Nephron progenitor cell (in vitro differentiated cells): ENCODE measurements around the gene DDX39B.

Experiments used
- DNase-seq: peaks from one replicate; pipeline ENCODE4 v3.0.0; 2021
- H3K27ac Mint-ChIP-seq: 2 replicates; pipeline ENCODE4 v1.8.0; 2021; ENCODE audit warnings: mild to moderate bottlenecking, moderate library complexity, mixed read lengths
- H3K27me3 Mint-ChIP-seq: 2 replicates; pipeline ENCODE4 v1.8.0; 2021; ENCODE audit warnings: mild to moderate bottlenecking, low read depth, mixed read lengths; ENCODE audit not compliant: poor library complexity
- H3K36me3 Mint-ChIP-seq: 2 replicates; pipeline ENCODE4 v1.8.0; 2021; ENCODE audit warnings: low read depth, mixed read lengths
- H3K4me1 Mint-ChIP-seq: 2 replicates; pipeline ENCODE4 v1.8.0; 2021; ENCODE audit warnings: mixed read lengths
- H3K4me3 Mint-ChIP-seq: 2 replicates; pipeline ENCODE4 v1.8.0; 2021; ENCODE audit warnings: mild to moderate bottlenecking, moderate library complexity, mixed read lengths
- H3K9me3 Mint-ChIP-seq: 2 replicates; pipeline ENCODE4 v1.8.0; 2021; ENCODE audit warnings: mild to moderate bottlenecking, moderate library complexity, mixed read lengths
- CTCF ChIP-seq: fragments of 200-600 bp; sonication (generic); IDR thresholded peaks from 2 replicates; pipeline ENCODE4 v1.5.0; 2021; ENCODE audit warnings: antibody characterized with exemption

The DDX39B gene

GRCh38 chr6:31538805-31539400 is 2.9 kb downstream of the DDX39B start:
- Mint-ChIP-seq H3K27me3 (no peaks in the 10 kb centered on the region), H3K27ac (peak overlapping the region; percentile 40), H3K36me3 (peaks cover 68% of the 10 kb centered on the region), H3K4me3 (peak overlapping the region; percentile 100), H3K4me1 (peaks cover 70% of the 10 kb centered on the region), H3K9me3 (no peaks in the 10 kb centered on the region)
- no peak for DNase-seq
- TF ChIP-seq CTCF: no peak

GRCh38 chr6:31535538-31536324 is 6.1 kb downstream of the DDX39B start:
- no peak for DNase-seq
- H3K4me1 Mint-ChIP-seq: peaks cover 61% of the 10 kb centered on the region
- H3K9me3 Mint-ChIP-seq: no peaks in the 10 kb centered on the region
- no peak overlapping the region for H3K27ac Mint-ChIP-seq
- TF ChIP-seq CTCF: no peak
- H3K27me3 Mint-ChIP-seq: no peaks in the 10 kb centered on the region
- peaks cover 90% of the 10 kb centered on the region for H3K36me3 Mint-ChIP-seq
- H3K4me3 Mint-ChIP-seq: no peak overlapping the region

GRCh38 chr6:31534521-31535040 is 7.2 kb downstream of the DDX39B start:
- H3K4me3 Mint-ChIP-seq: no peak overlapping the region
- H3K36me3 Mint-ChIP-seq: peaks cover 90% of the 10 kb centered on the region

GRCh38 chr6:31534011-31534410 is 7.8 kb downstream of the DDX39B start:
- Mint-ChIP-seq H3K9me3 (no peaks in the 10 kb centered on the region), H3K4me3 (no peak overlapping the region), H3K4me1 (peaks cover 58% of the 10 kb centered on the region), H3K27ac (peak overlapping the region; percentile 89), H3K27me3 (no peaks in the 10 kb centered on the region), H3K36me3 (peaks cover 85% of the 10 kb centered on the region)
- TF ChIP-seq CTCF: no peak
- DNase-seq: no peak

More at GRCh38 chr6:31534521-31535040, 7.2 kb downstream of the DDX39B start:
- Mint-ChIP-seq H3K27me3 (no peaks in the 10 kb centered on the region), H3K27ac (no peak overlapping the region), H3K9me3 (no peaks in the 10 kb centered on the region), H3K4me1 (peaks cover 62% of the 10 kb centered on the region)
- TF ChIP-seq CTCF: no peak
- DNase-seq: no peak

GRCh38 chr6:31533455-31533841 is 8.4 kb downstream of the DDX39B start:
- no peaks in the 10 kb centered on the region for H3K9me3 Mint-ChIP-seq

More at GRCh38 chr6:31533455-31533841, 8.4 kb downstream of the DDX39B start:
- Mint-ChIP-seq H3K4me1 (peaks cover 58% of the 10 kb centered on the region), H3K36me3 (peaks cover 80% of the 10 kb centered on the region), H3K27me3 (no peaks in the 10 kb centered on the region), H3K4me3 (no peak overlapping the region), H3K27ac (no peak overlapping the region)
- no peak for DNase-seq
- no peak for TF ChIP-seq CTCF
